Measurements from ENCODE around the gene TSHZ2.

- TF ChIP-seq ZSCAN29 (IDR thresholded peaks at IDR 0.05) (no peak), EZH2 (IDR thresholded peaks at IDR 0.05; ENCODE audit: borderline replicate concordance, low read depth, low read length) (no peak), PRPF4 (IDR thresholded peaks at IDR 0.05; ENCODE audit: insufficient read depth, low read depth, low read length, poor library complexity, severe bottlenecking) (no peak), MBD2 (IDR thresholded peaks at IDR 0.05; ENCODE audit: borderline replicate concordance, low read depth) (no peak), MYNN (IDR thresholded peaks at IDR 0.05) (no peak), MYNN (CRISPR knock-in tag; IDR thresholded peaks at IDR 0.05) (no peak), NCOR1 (IDR thresholded peaks at IDR 0.05) (no peak), SRF (CRISPR knock-in tag; IDR thresholded peaks at IDR 0.05) (no peak), CTCF (IDR thresholded peaks at IDR 0.05 in 2 of 3, conservative IDR thresholded peaks at IDR 0.05 in 1 of 3; ENCODE audit: insufficient read depth in 2 of 3, low read depth in 1 of 3, low read length in 3 of 3) (no peak), ZNF274 (IDR thresholded peaks at IDR 0.05; ENCODE audit: borderline replicate concordance, low read depth, low read length) (no peak), DMBX1 (CRISPR knock-in tag; IDR thresholded peaks at IDR 0.05; ENCODE audit: borderline replicate concordance) (no peak), ZNF384 (IDR thresholded peaks at IDR 0.05; ENCODE audit: low read depth, low read length) (no peak), DPF2 (IDR thresholded peaks at IDR 0.05) (no peak), RHOXF2B (CRISPR knock-in tag; conservative IDR thresholded peaks at IDR 0.05) (no peak)
Observed at GRCh38 chr20:53171065-53171464, 198.9 kb downstream of the TSHZ2 start.
